SK-N-MC (cell line): ENCODE data around the gene MTA1.

Source experiments
- DNase-seq: peaks from one replicate; pipeline ENCODE4 v3.0.0-alpha.2; 2011; ENCODE audit warnings: low read depth, low spot score
- H3K27ac ChIP-seq: fragments of 200-600 bp; sonication (generic); 2 replicates; pipeline ENCODE4 v1.5.1; 2016; ENCODE audit warnings: mixed run types
- H3K36me3 ChIP-seq: fragments of 200-600 bp; sonication (generic); 2 replicates; pipeline ENCODE4 v1.6.1; 2017; ENCODE audit warnings: antibody characterized with exemption, low read length, mixed read lengths; ENCODE audit not compliant: insufficient read depth
- H3K4me3 ChIP-seq: fragments of 200-600 bp; sonication (generic); 2 replicates; pipeline ENCODE4 v1.5.1; 2016
- H3K9ac ChIP-seq: fragments of 200-600 bp; sonication (generic); 2 replicates; pipeline ENCODE4 v1.8.0; 2017; ENCODE audit warnings: mixed run types, mixed read lengths; ENCODE audit not compliant: insufficient read length
- H3K9me3 ChIP-seq: fragments of 200-600 bp; sonication (generic); 2 replicates; pipeline ENCODE4 v1.6.1; 2017; ENCODE audit warnings: low read depth, mild to moderate bottlenecking, antibody characterized with exemption, low read length, moderate library complexity, mixed read lengths
- EZH2 ChIP-seq: fragments of 200-600 bp; sonication (generic); IDR thresholded peaks from one replicate; pipeline ENCODE4 v1.6.1; 2017; ENCODE audit warnings: antibody characterized with exemption
- FOXP2 ChIP-seq: optimal IDR thresholded peaks from 2 replicates; pipeline ENCODE3; 2011; ENCODE audit warnings: mild to moderate bottlenecking, moderate library complexity; ENCODE audit not compliant: insufficient read depth; ENCODE audit errors: extremely low read length, control extremely low read depth
- POLR2AphosphoS5 ChIP-seq: IDR thresholded peaks from 2 replicates; pipeline ENCODE4 v1.6.1; 2012; ENCODE audit warnings: mild to moderate bottlenecking, low read depth, low read length, borderline replicate concordance

Gene MTA1

GRCh38 chr14:105466531-105467248 is 47.1 kb downstream of the MTA1 start:
- TF ChIP-seq FOXP2 (no peak), POLR2AphosphoS5 (no peak), EZH2 (no peak)
- Histone ChIP-seq H3K27ac (0 out of 2 replicates have a peak overlapping the region, but pooled peaks have one; percentile 25), H3K36me3 (peaks cover 48% of the 10 kb centered on the region; the same call in 1 of the 2 replicates), H3K4me3 (no peak overlapping the region), H3K9me3 (no peaks in the 10 kb centered on the region), H3K9ac (no peak overlapping the region)
- no peak for DNase-seq

- Histone ChIP-seq H3K27ac (peak overlapping the region; percentile 47), H3K9me3 (no peaks in the 10 kb centered on the region), H3K36me3 (peaks cover 48% of the 10 kb centered on the region; the same call in 1 of the 2 replicates), H3K4me3 (no peak overlapping the region), H3K9ac (no peak overlapping the region)
- TF ChIP-seq POLR2AphosphoS5 (no peak), EZH2 (no peak), FOXP2 (no peak)
- DNase-seq, result no peak
Observed at GRCh38 chr14:105467249-105467941, 47.8 kb downstream of the MTA1 start.

GRCh38 chr14:105467942-105468471 is 48.4 kb downstream of the MTA1 start:
- H3K9me3 ChIP-seq, result no peaks in the 10 kb centered on the region
- no peak overlapping the region for H3K4me3 ChIP-seq
- H3K27ac ChIP-seq, result peak overlapping the region; percentile 47
- H3K36me3 ChIP-seq, result peaks cover 45% of the 10 kb centered on the region; the same call in 1 of the 2 replicates
- DNase-seq, result no peak
- TF ChIP-seq POLR2AphosphoS5, result no peak
- no peak overlapping the region for H3K9ac ChIP-seq

- H3K9ac ChIP-seq, result no peak overlapping the region
- no peak overlapping the region for H3K27ac ChIP-seq
- TF ChIP-seq POLR2AphosphoS5 (no peak), EZH2 (no peak)
- H3K36me3 ChIP-seq, result peaks cover 38% of the 10 kb centered on the region; the same call in 1 of the 2 replicates
- DNase-seq, result no peak
- H3K9me3 ChIP-seq, result no peaks in the 10 kb centered on the region
- no peak overlapping the region for H3K4me3 ChIP-seq
Observed at GRCh38 chr14:105468621-105469241, 49.1 kb downstream of the MTA1 start.

GRCh38 chr14:105469456-105470349 is 50.1 kb downstream of the MTA1 start:
- H3K9ac ChIP-seq, result no peak overlapping the region
- no peak overlapping the region for H3K4me3 ChIP-seq
- peaks cover 30% of the 10 kb centered on the region; the same call in 1 of the 2 replicates for H3K36me3 ChIP-seq
- no peak for DNase-seq
- no peaks in the 10 kb centered on the region for H3K9me3 ChIP-seq
- H3K27ac ChIP-seq, result peak overlapping the region; percentile 93
- TF ChIP-seq FOXP2 (no peak), EZH2 (no peak), POLR2AphosphoS5 (no peak)

- H3K36me3 ChIP-seq, result peaks cover 20% of the 10 kb centered on the region; the same call in 1 of the 2 replicates
- H3K9me3 ChIP-seq, result no peaks in the 10 kb centered on the region
- no peak for DNase-seq
- peak overlapping the region; percentile 47 for H3K4me3 ChIP-seq
- H3K9ac ChIP-seq, result no peak overlapping the region
- H3K27ac ChIP-seq, result peak overlapping the region; percentile 93
- TF ChIP-seq FOXP2 (peak; percentile 35), POLR2AphosphoS5 (no peak), EZH2 (no peak)
Observed at GRCh38 chr14:105470350-105471296, 51.0 kb downstream of the MTA1 start.

- DNase-seq, result no peak
- Histone ChIP-seq H3K9ac (no peak overlapping the region), H3K27ac (peak overlapping the region; percentile 93), H3K9me3 (no peaks in the 10 kb centered on the region), H3K4me3 (peak overlapping the region; percentile 47), H3K36me3 (peaks cover 20% of the 10 kb centered on the region)
- TF ChIP-seq EZH2 (no peak), FOXP2 (no peak)
Observed at GRCh38 chr14:105471297-105471821, 51.7 kb downstream of the MTA1 start.
